HCT116 (cell line): ENCODE data around the gene FAAP100.

ENCODE experiments used
- CTCF ChIP-seq, 3 experiments: fragments of 200-600 bp in 1 of 3; sonication (generic) in 1 of 3; IDR thresholded peaks in 2 of 3; conservative IDR thresholded peaks in 1 of 3; 2 replicates each; pipeline ENCODE4 v1.5.1; 2012 to 2017; ENCODE audit warnings: low read depth in 2 of 3, low read length in 2 of 3, antibody characterized with exemption in 1 of 3, borderline replicate concordance in 1 of 3, control low read depth in 1 of 3, mild to moderate bottlenecking in 1 of 3, mixed read lengths in 1 of 3, mixed run types in 1 of 3, moderate library complexity in 1 of 3; ENCODE audit not compliant: insufficient read depth in 1 of 3
- EZH2 ChIP-seq: fragments of 200-600 bp; sonication (generic); IDR thresholded peaks from 2 replicates; pipeline ENCODE4 v1.6.1; 2017; ENCODE audit warnings: antibody characterized with exemption, mixed run types
- EZH2phosphoT487 ChIP-seq: fragments of 200-600 bp; IDR thresholded peaks from 2 replicates; pipeline ENCODE4 v1.6.1; 2018; ENCODE audit warnings: antibody characterized with exemption, borderline replicate concordance
- POLR2A ChIP-seq: IDR thresholded peaks from 2 replicates; pipeline ENCODE4 v1.7.0; 2011; ENCODE audit warnings: borderline replicate concordance; ENCODE audit not compliant: insufficient read depth, insufficient read length; ENCODE audit errors: extremely low read depth
- POLR2AphosphoS5 ChIP-seq: IDR thresholded peaks from 2 replicates; pipeline ENCODE4 v1.6.1; 2011; ENCODE audit warnings: mild to moderate bottlenecking, low read depth, low read length, moderate library complexity
- TF ChIP-seq, protein P1 (sequence below): IDR thresholded peaks from 2 replicates; pipeline ENCODE4 v1.6.1; 2012; ENCODE audit warnings: low read depth
- TF ChIP-seq, protein P2 (sequence below): IDR thresholded peaks from 2 replicates; pipeline ENCODE4 v1.6.1; 2012

DNA sequence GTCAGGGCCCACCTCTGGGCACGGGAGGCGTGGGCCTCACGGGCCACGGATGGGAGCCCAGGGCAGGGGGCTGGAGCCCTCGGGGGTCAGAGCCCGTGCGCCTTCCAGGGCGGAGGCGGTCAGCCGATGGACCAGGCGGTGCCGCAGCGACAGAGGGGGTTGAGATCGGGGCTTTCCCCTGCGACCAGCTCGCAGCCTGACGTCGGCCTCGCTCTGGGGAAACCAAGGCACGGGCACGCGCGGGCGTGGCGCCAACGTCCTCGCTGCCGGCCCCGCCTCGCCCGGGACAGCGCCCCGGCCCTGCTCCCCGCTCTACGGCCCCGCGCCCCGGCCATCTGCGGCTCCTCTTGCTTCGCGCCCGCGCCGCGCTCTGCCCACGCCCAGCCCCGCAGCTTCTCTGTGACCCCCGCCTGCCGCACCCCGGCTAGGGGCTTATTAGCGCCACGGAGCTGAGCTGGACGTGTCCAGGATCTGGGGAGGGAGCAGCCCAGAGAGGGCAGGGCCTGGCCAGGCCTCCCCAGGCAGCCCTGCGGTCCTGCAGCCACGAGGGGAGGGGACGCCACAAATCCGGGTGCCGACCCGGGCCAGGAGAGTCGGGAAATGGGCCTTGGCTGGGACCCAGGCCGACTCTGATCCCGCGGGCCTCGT lies 53.1 kb downstream of the FAAP100 start:
- TF ChIP-seq EZH2phosphoT487 (no peak), POLR2A (no peak), CTCF (IDR thresholded peaks at IDR 0.05 in 2 of 3, conservative IDR thresholded peaks at IDR 0.05 in 1 of 3; ENCODE audit: borderline replicate concordance in 1 of 3, insufficient read depth in 1 of 3, low read depth in 2 of 3, low read length in 2 of 3) (no peak), EZH2 (no peak), POLR2AphosphoS5 (no peak)
- TF ChIP-seq, protein P1, sequence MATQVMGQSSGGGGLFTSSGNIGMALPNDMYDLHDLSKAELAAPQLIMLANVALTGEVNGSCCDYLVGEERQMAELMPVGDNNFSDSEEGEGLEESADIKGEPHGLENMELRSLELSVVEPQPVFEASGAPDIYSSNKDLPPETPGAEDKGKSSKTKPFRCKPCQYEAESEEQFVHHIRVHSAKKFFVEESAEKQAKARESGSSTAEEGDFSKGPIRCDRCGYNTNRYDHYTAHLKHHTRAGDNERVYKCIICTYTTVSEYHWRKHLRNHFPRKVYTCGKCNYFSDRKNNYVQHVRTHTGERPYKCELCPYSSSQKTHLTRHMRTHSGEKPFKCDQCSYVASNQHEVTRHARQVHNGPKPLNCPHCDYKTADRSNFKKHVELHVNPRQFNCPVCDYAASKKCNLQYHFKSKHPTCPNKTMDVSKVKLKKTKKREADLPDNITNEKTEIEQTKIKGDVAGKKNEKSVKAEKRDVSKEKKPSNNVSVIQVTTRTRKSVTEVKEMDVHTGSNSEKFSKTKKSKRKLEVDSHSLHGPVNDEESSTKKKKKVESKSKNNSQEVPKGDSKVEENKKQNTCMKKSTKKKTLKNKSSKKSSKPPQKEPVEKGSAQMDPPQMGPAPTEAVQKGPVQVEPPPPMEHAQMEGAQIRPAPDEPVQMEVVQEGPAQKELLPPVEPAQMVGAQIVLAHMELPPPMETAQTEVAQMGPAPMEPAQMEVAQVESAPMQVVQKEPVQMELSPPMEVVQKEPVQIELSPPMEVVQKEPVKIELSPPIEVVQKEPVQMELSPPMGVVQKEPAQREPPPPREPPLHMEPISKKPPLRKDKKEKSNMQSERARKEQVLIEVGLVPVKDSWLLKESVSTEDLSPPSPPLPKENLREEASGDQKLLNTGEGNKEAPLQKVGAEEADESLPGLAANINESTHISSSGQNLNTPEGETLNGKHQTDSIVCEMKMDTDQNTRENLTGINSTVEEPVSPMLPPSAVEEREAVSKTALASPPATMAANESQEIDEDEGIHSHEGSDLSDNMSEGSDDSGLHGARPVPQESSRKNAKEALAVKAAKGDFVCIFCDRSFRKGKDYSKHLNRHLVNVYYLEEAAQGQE = no peak
- TF ChIP-seq, protein P2, sequence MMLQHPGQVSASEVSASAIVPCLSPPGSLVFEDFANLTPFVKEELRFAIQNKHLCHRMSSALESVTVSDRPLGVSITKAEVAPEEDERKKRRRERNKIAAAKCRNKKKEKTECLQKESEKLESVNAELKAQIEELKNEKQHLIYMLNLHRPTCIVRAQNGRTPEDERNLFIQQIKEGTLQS = no peak
